Stimulated activated CD8-positive, alpha-beta memory T cell treated with anti-CD3 and anti-CD28 coated beads, Interleukin-15, amount 100 ng/mL, for 48 hours (primary cell): ENCODE data around the gene ICAM3.
"Not testable (repeated sequence)": the region's sequence is repeated elsewhere in the genome, so short reads cannot be mapped to it uniquely, and the experiment has no call there.

Experiments
- DNase-seq, 2 donors: peaks; one replicate each; pipeline ENCODE4 v3.0.0-alpha.2; 2020; ENCODE audit warnings: low read depth in 2 of 2

Gene ICAM3

DNA sequence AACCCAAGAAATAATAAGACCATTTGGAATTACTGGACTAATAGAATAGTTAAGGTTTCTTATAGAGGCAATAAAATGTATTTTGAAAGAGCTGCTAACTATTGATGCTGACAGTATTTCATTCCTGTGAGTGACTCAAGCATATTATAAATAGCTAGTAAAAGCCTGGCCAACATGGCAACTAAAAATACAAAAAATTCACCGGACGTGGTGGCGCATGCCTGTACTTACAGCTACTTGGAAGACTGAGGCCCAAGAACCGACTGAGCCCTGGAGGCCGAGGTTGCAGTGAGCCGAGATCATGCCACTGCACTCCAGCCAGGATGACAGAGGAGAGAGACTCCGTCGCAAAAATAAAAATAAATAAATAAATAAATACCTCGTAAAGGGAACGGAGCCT lies 5.4 kb upstream of the ICAM3 start:
- DNase-seq = no peak

GRCh38 chr19:10343495-10343894 lies 4.1 kb upstream of the ICAM3 start:
- DNase-seq = no peak

- DNase-seq = no peak
Measured at GRCh38 chr19:10339977-10340376, 553 bp upstream of the ICAM3 start.

- DNase-seq = no peak
Measured at GRCh38 chr19:10338940-10339339, 484 bp downstream of the ICAM3 start.

DNA sequence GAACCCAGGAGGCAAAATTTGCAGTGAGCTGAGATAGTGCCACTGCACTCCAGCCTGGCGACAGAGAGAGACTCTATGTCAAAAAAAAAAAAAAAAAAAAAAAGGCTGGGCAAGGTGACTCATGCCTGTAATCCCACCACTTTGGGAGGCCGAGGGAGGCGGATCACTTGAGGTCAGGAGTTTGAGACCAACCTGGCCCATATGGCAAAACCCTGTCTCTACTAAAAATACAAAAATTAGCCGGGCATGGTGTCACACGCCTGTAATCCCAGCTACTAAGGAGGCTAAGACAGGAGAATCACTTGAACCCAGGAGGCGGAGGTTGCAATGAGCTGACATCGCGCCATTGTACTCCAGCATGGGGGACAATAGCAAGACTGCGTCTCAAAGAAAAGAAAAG lies 2.7 kb downstream of the ICAM3 start:
- DNase-seq = not testable (repeated sequence)

DNA sequence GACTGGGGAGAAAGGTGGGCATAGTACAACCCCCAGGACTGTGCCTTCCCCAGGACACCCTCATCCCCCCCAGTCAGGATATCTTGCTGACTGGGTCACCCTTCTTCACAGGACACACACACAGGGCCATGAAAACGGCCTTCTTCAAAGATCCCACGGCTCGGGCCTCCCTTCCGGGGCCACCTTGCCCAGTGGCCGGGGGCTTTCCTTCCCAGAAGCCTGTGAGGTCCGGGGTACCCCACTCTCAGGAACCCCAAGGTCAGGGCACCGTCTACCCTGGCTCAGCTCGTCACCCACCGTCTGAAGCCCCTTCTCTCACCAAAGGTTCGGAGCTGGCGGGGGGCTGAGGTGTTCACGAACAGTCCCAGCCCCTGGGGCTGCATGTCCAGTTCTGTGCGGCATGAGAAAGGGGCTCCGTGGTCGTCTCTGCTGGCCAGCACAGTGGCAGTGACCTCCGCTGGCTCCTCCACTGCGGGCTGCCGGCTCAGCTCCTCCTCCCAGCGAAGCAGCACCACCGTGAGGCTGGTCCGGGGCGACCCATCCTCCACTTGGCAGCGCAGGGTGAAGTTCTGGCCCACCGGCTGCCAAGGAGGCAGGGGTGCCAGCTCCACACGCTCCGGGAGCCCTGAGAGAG lies 4.0 kb downstream of the ICAM3 start:
- DNase-seq = no peak

DNA sequence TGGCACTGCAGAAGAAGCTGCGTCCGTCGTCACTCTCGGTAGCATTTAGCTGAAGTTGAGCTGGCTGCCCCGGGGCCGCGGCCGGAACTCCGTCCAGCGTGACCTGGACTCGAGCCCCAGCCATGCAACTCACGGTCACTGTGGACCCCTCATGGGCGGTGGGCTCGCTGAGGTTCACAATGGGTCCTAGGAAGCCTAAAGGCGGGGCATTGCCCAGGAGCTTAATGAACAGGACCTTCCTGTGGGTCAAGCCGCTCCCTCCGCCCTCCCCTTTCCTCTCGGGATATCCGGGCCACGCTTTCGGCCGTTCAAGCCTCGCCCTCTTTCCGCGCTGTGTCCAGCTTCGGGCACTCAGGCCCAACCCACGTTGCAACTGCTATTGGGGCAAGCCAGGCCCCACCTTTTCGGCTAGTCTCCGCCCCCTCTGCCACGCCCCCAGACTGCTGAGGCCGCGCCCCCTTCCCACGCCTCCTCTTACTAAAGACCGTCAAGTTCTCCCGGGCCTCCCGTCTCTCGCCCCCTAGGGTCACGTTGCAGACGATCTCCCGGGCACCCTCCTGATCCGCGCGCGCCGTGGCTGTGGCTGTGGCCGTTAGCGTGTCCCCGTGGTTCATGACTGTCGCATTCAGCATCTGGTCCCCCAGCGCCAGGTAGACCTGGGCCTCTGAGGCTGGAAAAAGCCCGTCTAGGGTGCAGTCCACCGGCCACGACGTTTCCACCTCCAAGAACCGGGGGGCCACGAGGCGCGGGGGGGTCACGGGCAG lies 4.7 kb downstream of the ICAM3 start:
- peak in 1 of 2 donors; percentile 49 for DNase-seq

GRCh38 chr19:10333758-10334587 lies 5.5 kb downstream of the ICAM3 start:
- DNase-seq = no peak

DNA sequence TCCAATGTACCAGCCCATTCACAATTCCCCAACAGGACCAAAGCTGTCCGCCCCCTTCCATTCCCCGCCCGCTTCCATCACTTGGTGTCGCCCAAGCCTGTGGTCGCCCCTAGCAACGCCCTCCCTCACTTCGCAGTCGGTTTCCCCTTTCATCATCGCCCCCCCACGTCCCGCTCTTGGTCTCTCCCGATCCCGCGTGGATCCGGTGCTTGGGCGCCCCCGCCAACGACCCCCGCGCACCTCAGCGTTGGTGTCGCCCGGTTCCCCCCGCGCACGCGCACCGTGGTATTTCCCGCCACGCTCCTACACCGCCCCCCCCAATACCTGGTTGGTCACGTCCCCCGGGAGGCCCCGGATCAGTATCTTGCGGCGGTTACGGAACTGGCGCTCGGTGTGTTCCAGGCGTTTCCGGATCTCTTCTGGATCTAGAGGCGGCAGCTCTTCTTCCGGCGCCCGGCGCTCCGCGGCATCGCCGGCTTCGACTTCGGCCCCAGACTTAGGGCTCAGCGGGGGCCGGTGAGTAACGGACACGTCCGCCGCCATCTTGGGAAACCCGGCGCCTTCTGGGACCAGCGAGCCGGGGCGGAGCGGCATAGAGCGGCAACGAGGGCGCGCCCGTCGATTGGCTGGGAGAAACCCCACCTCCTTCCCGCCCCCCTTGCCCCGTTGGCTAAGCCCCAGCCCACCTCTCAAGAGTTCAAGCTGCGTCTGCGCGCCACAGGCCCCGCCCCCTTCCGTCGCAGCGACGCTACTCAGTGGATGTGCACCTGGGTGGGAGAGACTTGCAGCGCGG lies 6.3 kb downstream of the ICAM3 start, which contains the start of gene RAVER1:
RAVER1 (minus strand) TSS at position 565 of the 793 bp plus-strand sequence; CDS start at position 543, 22 bp downstream.
- peak; percentile 98 for DNase-seq

DNA sequence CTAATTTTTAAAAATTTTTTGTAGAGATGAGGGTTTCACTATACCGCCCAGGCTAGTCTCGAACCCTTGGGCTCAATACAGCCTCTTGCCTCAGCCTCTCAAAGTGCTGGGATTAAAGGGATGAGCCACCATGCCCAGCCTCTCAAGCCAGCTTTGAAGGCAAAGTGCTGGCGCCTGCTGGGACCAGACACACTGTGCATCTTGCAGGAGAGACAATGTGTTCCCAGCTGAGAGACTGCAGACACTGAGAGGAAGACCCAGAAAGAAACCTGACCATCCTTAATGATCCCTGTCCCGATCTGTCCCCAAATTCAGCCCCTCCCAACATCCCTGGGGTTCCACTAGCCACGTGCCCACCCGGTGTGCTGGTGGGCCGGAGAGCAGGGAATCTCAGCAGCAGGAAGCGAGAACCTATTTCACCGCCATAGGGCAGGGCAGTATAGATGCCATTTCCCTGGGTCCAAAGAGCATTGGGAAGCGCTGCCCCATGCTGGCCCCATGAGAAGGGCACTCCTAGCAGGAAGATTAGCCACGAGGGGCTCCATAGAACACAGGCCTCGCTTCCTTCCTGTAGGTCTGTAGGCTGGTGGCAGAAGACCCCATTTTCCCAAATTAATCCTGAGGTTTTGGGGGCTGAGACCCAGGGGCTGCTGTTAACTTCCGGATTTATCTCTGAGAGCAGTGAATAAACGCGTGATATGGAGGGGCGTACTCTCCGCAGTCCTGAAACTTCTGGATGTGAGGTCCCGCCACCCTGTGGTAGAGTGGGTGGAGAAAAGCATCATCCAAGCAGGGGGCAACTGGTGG lies 7.1 kb downstream of the ICAM3 start:
- DNase-seq = no peak

GRCh38 chr19:10329555-10329954 lies 9.9 kb downstream of the ICAM3 start:
- no peak for DNase-seq

- DNase-seq = no peak
Measured at GRCh38 chr19:10328558-10329429, 10.6 kb downstream of the ICAM3 start.

- DNase-seq = no peak
Measured at GRCh38 chr19:10327793-10328192, 11.6 kb downstream of the ICAM3 start.

- no peak for DNase-seq
Measured at GRCh38 chr19:10325732-10326131, 13.7 kb downstream of the ICAM3 start.

- DNase-seq = no peak
Measured at GRCh38 chr19:10321874-10322835, 17.3 kb downstream of the ICAM3 start.

DNA sequence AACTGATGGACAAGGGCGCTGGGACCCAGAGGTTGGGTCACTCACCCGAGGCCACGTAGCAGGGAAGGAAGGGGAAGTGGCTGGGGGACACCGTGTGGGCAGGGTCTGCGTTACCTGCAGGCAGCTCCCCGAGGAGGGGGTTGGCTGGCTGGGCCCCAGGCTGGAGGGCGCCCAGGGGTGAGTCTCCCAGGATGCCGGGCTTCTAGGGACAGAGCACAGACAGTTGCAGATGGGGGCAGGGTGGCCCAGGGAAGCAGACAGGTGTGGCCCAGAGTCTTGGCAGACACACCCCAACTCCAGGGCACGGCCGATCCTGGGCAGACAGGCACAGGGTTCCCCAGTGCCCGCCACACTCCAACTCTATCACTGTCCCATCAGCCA lies 18.0 kb downstream of the ICAM3 start:
- no peak for DNase-seq

GRCh38 chr19:10320602-10321416 lies 18.6 kb downstream of the ICAM3 start:
- no peak for DNase-seq
